ENCODE data around the gene AKNA. TPM values are rescaled to one million over a fixed set of nuclear protein-coding genes. Genes with fewer than 3 reads are reported as not detected.
A peak's percentile ranks its signal among the peaks of the same experiment; 100 is the strongest.

AKNA gene
- total and polyA plus RNA-seq, 7 donors, result 9.9 to 81.6 (median 16.9) TPM

DNA sequence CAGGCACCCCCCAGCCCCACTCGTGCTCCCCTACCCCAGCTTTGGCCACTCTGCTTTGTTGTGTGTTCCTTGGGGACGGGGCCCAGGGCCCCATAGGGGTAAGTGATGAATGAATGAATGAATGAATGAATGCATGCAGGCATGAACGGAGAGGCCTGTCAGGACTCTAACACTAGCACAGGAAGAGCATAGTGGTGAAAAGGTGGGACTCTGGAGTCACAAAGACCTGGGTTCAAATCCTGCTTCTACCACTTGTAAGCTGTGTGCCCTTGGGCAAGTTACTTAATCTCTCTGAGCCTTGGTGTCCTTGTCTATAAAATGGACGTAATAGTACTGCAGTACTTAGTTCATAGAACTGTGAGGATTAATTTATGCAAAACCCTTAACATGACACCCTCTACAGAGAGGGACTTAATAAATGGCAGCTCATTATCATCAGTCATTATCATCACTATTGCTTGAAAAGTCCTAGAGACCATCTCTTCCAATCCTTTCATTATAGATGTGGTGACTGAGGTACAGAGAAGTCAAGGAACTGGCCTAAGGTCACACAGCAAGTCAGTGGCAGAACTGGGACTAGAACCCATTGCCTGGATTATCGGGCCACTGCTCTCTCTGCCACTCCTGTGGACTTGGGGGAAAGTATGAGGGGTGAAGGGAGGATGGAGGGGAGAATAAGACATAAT lies 44.9 kb downstream of the AKNA start:
- Histone ChIP-seq H3K27ac (peak overlapping the region in 3 of 4 donors; percentile 74 to 87 (median 85)), H3K36me3 (peaks cover 21 to 86% (median 31%) of the 10 kb centered on the region in 4 donors), H3K9me3 (no peaks in the 10 kb centered on the region), H3K4me1 (peaks cover 0 to 35% (median 22%) of the 10 kb centered on the region in 4 donors), H3K4me3 (no peak overlapping the region), H3K27me3 (no peaks in the 10 kb centered on the region)
- intact Hi-C loops (cut with DNase I), result loop anchor here (5.0 kb wide), 2 partner anchors 309 to 674 kb away; no protein-coding TSS in a partner anchor
- TF ChIP-seq POLR2A (IDR thresholded peaks at IDR 0.05), result no peak
- no peak for TF ChIP-seq EP300 (IDR thresholded peaks at IDR 0.05)
- TF ChIP-seq, protein P1, sequence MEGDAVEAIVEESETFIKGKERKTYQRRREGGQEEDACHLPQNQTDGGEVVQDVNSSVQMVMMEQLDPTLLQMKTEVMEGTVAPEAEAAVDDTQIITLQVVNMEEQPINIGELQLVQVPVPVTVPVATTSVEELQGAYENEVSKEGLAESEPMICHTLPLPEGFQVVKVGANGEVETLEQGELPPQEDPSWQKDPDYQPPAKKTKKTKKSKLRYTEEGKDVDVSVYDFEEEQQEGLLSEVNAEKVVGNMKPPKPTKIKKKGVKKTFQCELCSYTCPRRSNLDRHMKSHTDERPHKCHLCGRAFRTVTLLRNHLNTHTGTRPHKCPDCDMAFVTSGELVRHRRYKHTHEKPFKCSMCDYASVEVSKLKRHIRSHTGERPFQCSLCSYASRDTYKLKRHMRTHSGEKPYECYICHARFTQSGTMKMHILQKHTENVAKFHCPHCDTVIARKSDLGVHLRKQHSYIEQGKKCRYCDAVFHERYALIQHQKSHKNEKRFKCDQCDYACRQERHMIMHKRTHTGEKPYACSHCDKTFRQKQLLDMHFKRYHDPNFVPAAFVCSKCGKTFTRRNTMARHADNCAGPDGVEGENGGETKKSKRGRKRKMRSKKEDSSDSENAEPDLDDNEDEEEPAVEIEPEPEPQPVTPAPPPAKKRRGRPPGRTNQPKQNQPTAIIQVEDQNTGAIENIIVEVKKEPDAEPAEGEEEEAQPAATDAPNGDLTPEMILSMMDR (IDR thresholded peaks at IDR 0.05), result no peak
- TF ChIP-seq POLR2AphosphoS5 (IDR thresholded peaks at IDR 0.05), result no peak
- 91% methylated on average over 5 of the region's 5 CpGs for WGBS, 2 donors
- no peak for DNase-seq

DNA sequence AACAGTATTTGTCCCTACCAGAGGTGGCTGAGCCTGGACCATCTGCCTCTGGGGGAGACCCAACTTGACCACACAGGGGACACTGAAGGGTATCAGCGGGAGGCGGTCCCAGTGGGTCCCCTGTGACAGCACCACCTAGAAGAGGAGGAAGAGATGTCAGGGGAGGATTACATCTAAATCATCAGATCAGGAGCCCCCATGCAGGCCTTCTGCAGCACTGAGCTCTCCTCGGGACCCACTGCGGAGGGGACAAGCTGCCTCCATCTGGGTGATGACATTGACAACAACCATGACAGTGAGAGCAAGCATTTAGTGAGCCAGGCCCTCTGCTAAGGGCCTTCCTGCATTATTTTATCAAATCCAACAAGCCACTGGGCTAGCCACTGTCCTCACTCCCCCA lies 45.8 kb downstream of the AKNA start:
- Histone ChIP-seq H3K9me3 (no peaks in the 10 kb centered on the region), H3K27me3 (no peaks in the 10 kb centered on the region), H3K36me3 (peaks cover 23 to 86% (median 34%) of the 10 kb centered on the region in 4 donors), H3K4me1 (peaks cover 0 to 26% (median 19%) of the 10 kb centered on the region in 4 donors), H3K4me3 (no peak overlapping the region), H3K27ac (no peak overlapping the region)
- intact Hi-C loops (cut with DNase I), result loop anchor here (5.0 kb wide), 2 partner anchors 310 to 675 kb away; no protein-coding TSS in a partner anchor
- no peak for DNase-seq
- no peak for TF ChIP-seq POLR2AphosphoS5 (IDR thresholded peaks at IDR 0.05)
- no peak for TF ChIP-seq POLR2A (IDR thresholded peaks at IDR 0.05)
- TF ChIP-seq, protein P1 (IDR thresholded peaks at IDR 0.05), result no peak
- no peak for TF ChIP-seq EP300 (IDR thresholded peaks at IDR 0.05)
- 93 to 95% methylated on average over 4 of the region's 4 CpGs for WGBS, 2 donors

GRCh38 chr9:114341152-114341830 lies 46.5 kb downstream of the AKNA start:
- no peaks in the 10 kb centered on the region for H3K9me3 ChIP-seq
- H3K27me3 ChIP-seq, result no peaks in the 10 kb centered on the region
- TF ChIP-seq, protein P1 (IDR thresholded peaks at IDR 0.05), result no peak
- TF ChIP-seq EP300 (IDR thresholded peaks at IDR 0.05), result no peak
- no peak for TF ChIP-seq POLR2AphosphoS5 (IDR thresholded peaks at IDR 0.05)
- no peak for TF ChIP-seq POLR2A (IDR thresholded peaks at IDR 0.05)
- H3K4me1 ChIP-seq, result peaks cover 0 to 24% (median 19%) of the 10 kb centered on the region in 4 donors
- peaks cover 25 to 86% (median 33%) of the 10 kb centered on the region in 4 donors for H3K36me3 ChIP-seq
- H3K27ac ChIP-seq, result no peak overlapping the region
- 82 to 87% methylated on average over 12 of the region's 12 CpGs for whole genome bisulfite sequencing, 2 donors
- no peak overlapping the region for H3K4me3 ChIP-seq
- intact Hi-C loops (cut with DNase I), result loop anchor here (5.0 kb wide), 2 partner anchors 311 to 676 kb away; no protein-coding TSS in a partner anchor
- no peak for DNase-seq

DNA sequence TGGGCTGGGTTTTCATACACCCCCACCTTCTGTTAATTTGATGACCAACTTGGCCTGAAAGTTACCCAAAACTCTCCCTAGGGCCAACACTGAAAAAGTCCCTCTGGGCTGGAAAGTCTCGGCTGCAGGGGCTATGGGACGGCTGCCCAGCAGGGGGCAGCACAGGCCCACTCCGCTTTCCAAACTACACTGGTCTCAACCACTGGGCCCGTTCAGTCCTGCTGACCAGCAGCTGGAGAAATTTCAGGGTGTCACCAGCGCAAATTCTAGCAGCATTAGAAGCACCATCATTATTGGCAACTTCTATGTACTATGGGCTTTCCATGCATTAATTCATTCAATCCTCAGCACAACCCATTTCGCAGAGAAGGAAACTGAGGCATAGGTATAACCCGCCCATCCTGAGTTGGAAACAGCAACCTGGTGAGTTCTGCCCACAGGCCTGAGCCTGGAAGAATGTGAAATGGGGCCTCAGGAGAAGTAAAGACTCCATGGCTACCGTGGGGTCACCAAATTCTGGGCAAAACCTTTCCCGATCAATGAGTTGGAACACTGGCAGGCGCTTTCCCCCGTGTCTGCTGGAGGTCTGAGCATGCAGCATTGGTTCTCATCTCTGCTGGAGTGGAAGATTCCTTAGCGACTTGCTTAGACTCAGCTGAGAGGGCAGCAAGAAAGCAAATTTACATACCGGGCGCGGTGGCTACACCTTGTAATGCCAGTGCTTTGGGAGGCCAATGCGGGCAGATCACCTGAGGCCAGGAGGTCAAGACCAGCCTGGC lies 48.5 kb downstream of the AKNA start:
- intact Hi-C loops (cut with DNase I), result no loop called here
- Histone ChIP-seq H3K4me1 (peaks cover 0 to 14% (median 13%) of the 10 kb centered on the region in 4 donors), H3K36me3 (peaks cover 16 to 79% (median 26%) of the 10 kb centered on the region in 4 donors), H3K27ac (no peak overlapping the region), H3K27me3 (no peaks in the 10 kb centered on the region), H3K4me3 (no peak overlapping the region), H3K9me3 (no peaks in the 10 kb centered on the region)
- DNase-seq, result peak; percentile 76
- 84 to 86% methylated on average over 16 of the region's 16 CpGs for whole genome bisulfite sequencing, 2 donors
- TF ChIP-seq POLR2A (IDR thresholded peaks at IDR 0.05) (no peak), EP300 (IDR thresholded peaks at IDR 0.05) (no peak)
- TF ChIP-seq, protein P1 (IDR thresholded peaks at IDR 0.05), result peak; percentile 45 to 77 (median 66)

Data from sigmoid colon (tissue), 7 donors.